Endothelial cell of umbilical vein (primary cell): ENCODE results near the gene ARFGAP3. TPM values are rescaled to one million over a fixed set of nuclear protein-coding genes. Genes with fewer than 3 reads are reported as not detected.

Experiments
- BruUV-seq: library from RNA; stranded (reverse); fragments of 400-500 nt; replicated peaks from 2 replicates; lab custom pipeline; 2021; lab: Mats Ljungman, UMichigan
- CTCF ChIA-PET: fragments of 300-600, 350-600 bp; sonication (Branson Sonifier 250); formaldehyde crosslinking; loops from one replicate; lab custom pipeline; 2021; ENCODE audit warnings: antibody characterized with exemption, inconsistent platforms; lab: Charles Lee
- POLR2A ChIA-PET: fragments of 300-600, 350-600 bp; sonication (Branson Sonifier 250); formaldehyde crosslinking; loops from one replicate; lab custom pipeline; 2021; ENCODE audit warnings: antibody characterized with exemption, inconsistent platforms; lab: Charles Lee
- DNase-seq: peaks from one replicate; pipeline ENCODE4 v3.0.0-alpha.2; 2011; ENCODE audit warnings: low read depth, low spot score
- FAIRE-seq: peaks from 2 replicates; lab custom pipeline; 2011; peaks lifted over from hg19 to GRCh38; lab: Jason Lieb, UNC
- H2AFZ ChIP-seq: 2 replicates; pipeline ENCODE4 v1.6.0; 2012; ENCODE audit warnings: low read depth, low read length, control low read depth, inconsistent platforms
- H3K27ac ChIP-seq: 2 replicates; pipeline ENCODE4 v1.5.1; 2011; ENCODE audit warnings: low read depth, mild to moderate bottlenecking, control low read depth, low read length, moderate library complexity; ENCODE audit not compliant: insufficient read depth
- H3K27me3 ChIP-seq, 2 experiments: 2 replicates each; pipeline versions ENCODE4 v1.6.0 to v1.6.1; 2011; ENCODE audit warnings: low read length in 2 of 2, mixed read lengths in 1 of 2; ENCODE audit not compliant: control insufficient read depth in 2 of 2, insufficient read depth in 2 of 2
- H3K36me3 ChIP-seq, 2 experiments: 2 replicates in 1 of 2; 3 replicates in 1 of 2; pipeline ENCODE4 v1.5.1; 2011; ENCODE audit warnings: low read length in 2 of 2, mild to moderate bottlenecking in 1 of 2, moderate library complexity in 1 of 2; ENCODE audit not compliant: control insufficient read depth in 2 of 2, insufficient read depth in 2 of 2; ENCODE audit errors: extremely low read depth in 1 of 2
- H3K4me1 ChIP-seq: 3 replicates; pipeline ENCODE4 v1.5.1; 2011; ENCODE audit warnings: mild to moderate bottlenecking, low read length; ENCODE audit not compliant: control insufficient read depth, insufficient read depth; ENCODE audit errors: extremely low read depth
- H3K4me2 ChIP-seq: 2 replicates; pipeline ENCODE4 v1.6.1; 2011; ENCODE audit warnings: low read length, control low read depth, mixed read lengths; ENCODE audit not compliant: insufficient read depth
- H3K4me3 ChIP-seq, 3 experiments: fragments of 200-600 bp in 1 of 3; sonication (generic), shearing (Covaris generic) in 1 of 3; replicated peaks in 1 of 3; 2 replicates each; pipeline ENCODE4 v1.5.1; 2011 to 2016; ENCODE audit warnings: control low read depth in 3 of 3, low read length in 3 of 3, mild to moderate bottlenecking in 2 of 3, inconsistent platforms in 1 of 3, low read depth in 1 of 3, moderate library complexity in 1 of 3; ENCODE audit not compliant: insufficient read depth in 1 of 3
- H3K79me2 ChIP-seq: 2 replicates; pipeline ENCODE4 v1.6.0; 2012; ENCODE audit warnings: low read length, inconsistent platforms; ENCODE audit not compliant: control insufficient read depth, insufficient read depth
- H3K9ac ChIP-seq: replicated peaks from 2 replicates; pipeline ENCODE3; 2011; ENCODE audit warnings: low read length, control low read depth; ENCODE audit not compliant: insufficient read depth; ENCODE audit errors: extremely low read depth
- H3K9me1 ChIP-seq: replicated peaks from 3 replicates; pipeline ENCODE4 v1.6.0; 2011; ENCODE audit warnings: mild to moderate bottlenecking, low read length; ENCODE audit not compliant: control insufficient read depth, insufficient read depth; ENCODE audit errors: extremely low read depth
- H3K9me3 ChIP-seq: replicated peaks from 2 replicates; pipeline ENCODE4 v1.5.1; 2012; ENCODE audit warnings: low read length, inconsistent platforms; ENCODE audit not compliant: control insufficient read depth, insufficient read depth
- H4K20me1 ChIP-seq: replicated peaks from 2 replicates; pipeline ENCODE3; 2011; ENCODE audit warnings: mild to moderate bottlenecking, low read length; ENCODE audit not compliant: control insufficient read depth, insufficient read depth; ENCODE audit errors: extremely low read depth
- CTCF ChIP-seq, 2 donors: IDR thresholded peaks; 1 replicate in 1 of 2; 2 replicates in 1 of 2; pipeline ENCODE4 v1.5.1; 2011; ENCODE audit warnings: low read length in 2 of 2, mild to moderate bottlenecking in 2 of 2, moderate library complexity in 2 of 2, control low read depth in 1 of 2, inconsistent platforms in 1 of 2, low read depth in 1 of 2; ENCODE audit not compliant: insufficient read depth in 1 of 2; ENCODE audit errors: extremely low read depth in 1 of 2
- EZH2 ChIP-seq: IDR thresholded peaks from 2 replicates; pipeline ENCODE4 v1.6.1; 2012; ENCODE audit warnings: borderline replicate concordance, low read depth, mild to moderate bottlenecking, moderate library complexity, low read length, inconsistent platforms; ENCODE audit not compliant: severe bottlenecking
- FOS ChIP-seq: IDR thresholded peaks from 2 replicates; pipeline ENCODE4 v1.6.1; 2011; ENCODE audit warnings: mild to moderate bottlenecking, low read length, moderate library complexity, borderline replicate concordance; ENCODE audit not compliant: insufficient read depth
- JUN ChIP-seq: IDR thresholded peaks from 2 replicates; pipeline ENCODE4 v1.6.1; 2011; ENCODE audit warnings: borderline replicate concordance, low read depth; ENCODE audit not compliant: insufficient read length, insufficient read depth
- MAX ChIP-seq: IDR thresholded peaks from 2 replicates; pipeline ENCODE4 v1.6.1; 2011; ENCODE audit not compliant: insufficient read depth, insufficient read length
- MYC ChIP-seq: IDR thresholded peaks from one replicate; pipeline ENCODE4 v1.6.1; 2011; ENCODE audit warnings: mild to moderate bottlenecking, low read depth, low read length
- POLR2A ChIP-seq: IDR thresholded peaks from 2 replicates; pipeline ENCODE4 v1.6.1; 2012; ENCODE audit warnings: low read depth, mild to moderate bottlenecking, control low read depth, low read length
- dilution Hi-C: fragments of 300-500 bp; cut with MboI; formaldehyde crosslinking; loops from one replicate; pipeline ENCODE4 v1.15.0; 2019; ENCODE audit warnings: low sequenced_read_pairs; ENCODE audit not compliant: extremely low pct_ligation_motif_present
- intact Hi-C: fragments of 100-400 bp; cut with micrococcal nuclease; formaldehyde crosslinking; loops from one replicate; pipeline ENCODE4 v1.10.0; 2022
- polyA plus RNA-seq, 4 experiments: library from polyadenylated mRNA; depleted of rRNA in 3 of 4; stranded (reverse) in 3 of 4; unstranded in 1 of 4; fragments of >200 nt; gene quantifications; 2 replicates each; pipeline versions ENCODE4 v1.2.1 to v1.2.3, GENCODE V29; 2011 to 2012; ENCODE audit warnings: missing spikeins in 1 of 4
- total RNA-seq: library from RNA; stranded (reverse); gene quantifications from 2 replicates; pipeline ENCODE4 v1.2.3, GENCODE V29; 2021

Gene ARFGAP3
- total and polyA plus RNA-seq, 2 donors (not counting 3 experiments of a cell fraction or from before 2014, with no cell fraction given), result 29.1 to 33.4 TPM

- H3K4me1 ChIP-seq, result no peaks in the 10 kb centered on the region
- no peak overlapping the region for H2AFZ ChIP-seq
- dilution Hi-C loops, result no loop called here
- H3K27me3 ChIP-seq, result no peaks in the 10 kb centered on the region
- no peaks in the 10 kb centered on the region for H4K20me1 ChIP-seq
- intact Hi-C loops, result no loop called here
- DNase-seq (no peak), FAIRE-seq (no peak)
- no TSS peak for BruUV-seq
- no peak overlapping the region for H3K27ac ChIP-seq
- no peak overlapping the region for H3K4me2 ChIP-seq
- no peaks in the 10 kb centered on the region for H3K79me2 ChIP-seq
- POLR2A ChIA-PET, result no interaction called here
- H3K36me3 ChIP-seq, result no peaks in the 10 kb centered on the region
- H3K9ac ChIP-seq, result no peak overlapping the region
- TF ChIP-seq MAX, result no peak
- TF ChIP-seq FOS, result no peak
- no peak for TF ChIP-seq EZH2
- no peak for TF ChIP-seq CTCF (IDR thresholded peaks at IDR 0.05; ENCODE audit: extremely low read depth in 1 of 2, insufficient read depth in 1 of 2, low read depth in 1 of 2, low read length in 2 of 2)
- TF ChIP-seq MYC, result no peak
- TF ChIP-seq JUN, result no peak
- TF ChIP-seq POLR2A, result no peak
- H3K4me3 ChIP-seq, result no peak overlapping the region
- H3K9me1 ChIP-seq, result no peaks in the 10 kb centered on the region
- CTCF ChIA-PET, result no interaction called here
- no peaks in the 10 kb centered on the region for H3K9me3 ChIP-seq
These were observed 88.6 kb downstream of the ARFGAP3 start for GRCh38 chr22:42768385-42769035.
